CD4-positive, alpha-beta T cell treated with Interleukin-6 at 100 ng/mL for 8 hours (primary cell): ENCODE measurements around the gene GLIS1.
"Not testable (repeated sequence)": the region's sequence is repeated elsewhere in the genome, so short reads cannot be mapped to it uniquely, and the experiment has no call there.

Source experiments
- DNase-seq: peaks from one replicate; pipeline ENCODE4 v3.0.0-alpha.2; 2020; ENCODE audit warnings: mixed read lengths, low spot score

Gene GLIS1

GRCh38 chr1:53654216-53655210 is 84.5 kb downstream of the GLIS1 start:
- no peak for DNase-seq

GRCh38 chr1:53653631-53654030 is 85.3 kb downstream of the GLIS1 start:
- DNase-seq, result no peak

- no peak for DNase-seq
Measured at GRCh38 chr1:53653200-53653575, 85.8 kb downstream of the GLIS1 start.

GRCh38 chr1:53652441-53653199 is 86.3 kb downstream of the GLIS1 start:
- no peak for DNase-seq

- DNase-seq, result no peak
Measured at GRCh38 chr1:53651356-53651755, 87.6 kb downstream of the GLIS1 start.

GRCh38 chr1:53648516-53648915 is 90.4 kb downstream of the GLIS1 start:
- DNase-seq, result no peak

GRCh38 chr1:53647915-53648314 is 91.0 kb downstream of the GLIS1 start:
- not testable (repeated sequence) for DNase-seq

GRCh38 chr1:53646732-53647131 is 92.2 kb downstream of the GLIS1 start:
- no peak for DNase-seq

- no peak for DNase-seq
Measured at GRCh38 chr1:53645690-53646078, 93.3 kb downstream of the GLIS1 start.

- DNase-seq, result no peak
Measured at GRCh38 chr1:53644909-53645689, 93.9 kb downstream of the GLIS1 start.

GRCh38 chr1:53644496-53644895 is 94.5 kb downstream of the GLIS1 start:
- DNase-seq, result no peak

GRCh38 chr1:53643881-53644390 is 95.0 kb downstream of the GLIS1 start:
- DNase-seq, result no peak

GRCh38 chr1:53643041-53643880 is 95.7 kb downstream of the GLIS1 start:
- DNase-seq, result no peak

- DNase-seq, result no peak
Measured at GRCh38 chr1:53642607-53643006, 96.4 kb downstream of the GLIS1 start.

GRCh38 chr1:53642215-53642555 is 96.8 kb downstream of the GLIS1 start:
- DNase-seq, result no peak

GRCh38 chr1:53641481-53642214 is 97.3 kb downstream of the GLIS1 start:
- DNase-seq, result no peak

GRCh38 chr1:53640701-53641075 is 98.3 kb downstream of the GLIS1 start:
- DNase-seq, result no peak

GRCh38 chr1:53639996-53640700 is 98.8 kb downstream of the GLIS1 start:
- no peak for DNase-seq

- DNase-seq, result no peak
Measured at GRCh38 chr1:53639251-53639763, 99.7 kb downstream of the GLIS1 start.
